GM06990 (cell line): ENCODE data around the gene PBX3.

Source experiments
- DNase-seq: peaks from one replicate; pipeline ENCODE4 v3.0.0-alpha.2; 2011; ENCODE audit not compliant: insufficient read length; ENCODE audit errors: extremely low read depth
- H3K27me3 ChIP-seq: replicated peaks from 2 replicates; pipeline ENCODE4 v1.6.0; 2011; ENCODE audit warnings: low read length; ENCODE audit not compliant: control insufficient read depth, insufficient read depth
- H3K36me3 ChIP-seq: 2 replicates; pipeline ENCODE4 v1.5.1; 2011; ENCODE audit warnings: low read length; ENCODE audit not compliant: control insufficient read depth, insufficient read depth
- H3K4me3 ChIP-seq: replicated peaks from 2 replicates; pipeline ENCODE4 v1.5.1; 2011; ENCODE audit warnings: low read depth, mild to moderate bottlenecking, control low read depth, low read length
- TF ChIP-seq, protein P1 (sequence below): IDR thresholded peaks from 2 replicates; pipeline ENCODE4 v1.5.1; 2011; ENCODE audit warnings: low read length, control low read depth, mild to moderate bottlenecking, inconsistent platforms; ENCODE audit not compliant: insufficient read depth, poor library complexity, severe bottlenecking

The PBX3 gene

GRCh38 chr9:125807079-125807478 is 59.9 kb downstream of the PBX3 start:
- H3K4me3 ChIP-seq: no peak overlapping the region
- no peak for DNase-seq
- TF ChIP-seq, protein P1, sequence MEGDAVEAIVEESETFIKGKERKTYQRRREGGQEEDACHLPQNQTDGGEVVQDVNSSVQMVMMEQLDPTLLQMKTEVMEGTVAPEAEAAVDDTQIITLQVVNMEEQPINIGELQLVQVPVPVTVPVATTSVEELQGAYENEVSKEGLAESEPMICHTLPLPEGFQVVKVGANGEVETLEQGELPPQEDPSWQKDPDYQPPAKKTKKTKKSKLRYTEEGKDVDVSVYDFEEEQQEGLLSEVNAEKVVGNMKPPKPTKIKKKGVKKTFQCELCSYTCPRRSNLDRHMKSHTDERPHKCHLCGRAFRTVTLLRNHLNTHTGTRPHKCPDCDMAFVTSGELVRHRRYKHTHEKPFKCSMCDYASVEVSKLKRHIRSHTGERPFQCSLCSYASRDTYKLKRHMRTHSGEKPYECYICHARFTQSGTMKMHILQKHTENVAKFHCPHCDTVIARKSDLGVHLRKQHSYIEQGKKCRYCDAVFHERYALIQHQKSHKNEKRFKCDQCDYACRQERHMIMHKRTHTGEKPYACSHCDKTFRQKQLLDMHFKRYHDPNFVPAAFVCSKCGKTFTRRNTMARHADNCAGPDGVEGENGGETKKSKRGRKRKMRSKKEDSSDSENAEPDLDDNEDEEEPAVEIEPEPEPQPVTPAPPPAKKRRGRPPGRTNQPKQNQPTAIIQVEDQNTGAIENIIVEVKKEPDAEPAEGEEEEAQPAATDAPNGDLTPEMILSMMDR: no peak
- H3K36me3 ChIP-seq: no peaks in the 10 kb centered on the region
- H3K27me3 ChIP-seq: no peaks in the 10 kb centered on the region

DNA sequence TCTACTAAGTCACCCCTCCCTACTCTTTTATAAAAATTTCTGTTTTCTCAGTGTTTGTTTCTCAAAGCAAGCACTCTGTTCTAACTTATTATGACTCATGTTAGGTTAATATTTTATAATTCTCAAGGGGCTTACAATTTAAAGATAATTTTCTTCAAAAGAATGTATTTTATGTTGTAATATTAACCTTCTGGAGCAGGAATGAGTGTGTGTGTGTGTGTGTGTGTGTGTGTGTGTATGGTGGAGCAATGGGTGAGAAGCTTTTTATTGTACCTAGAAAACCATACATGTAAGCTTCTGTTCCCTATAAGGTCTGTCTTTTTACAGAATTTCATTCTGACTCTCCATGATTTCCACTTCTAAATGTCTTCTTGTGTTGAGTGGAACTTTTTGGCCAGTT is 63.0 kb downstream of the PBX3 start:
- no peaks in the 10 kb centered on the region for H3K36me3 ChIP-seq
- no peaks in the 10 kb centered on the region for H3K27me3 ChIP-seq
- no peak overlapping the region for H3K4me3 ChIP-seq
- DNase-seq: no peak
- TF ChIP-seq, protein P1: no peak

DNA sequence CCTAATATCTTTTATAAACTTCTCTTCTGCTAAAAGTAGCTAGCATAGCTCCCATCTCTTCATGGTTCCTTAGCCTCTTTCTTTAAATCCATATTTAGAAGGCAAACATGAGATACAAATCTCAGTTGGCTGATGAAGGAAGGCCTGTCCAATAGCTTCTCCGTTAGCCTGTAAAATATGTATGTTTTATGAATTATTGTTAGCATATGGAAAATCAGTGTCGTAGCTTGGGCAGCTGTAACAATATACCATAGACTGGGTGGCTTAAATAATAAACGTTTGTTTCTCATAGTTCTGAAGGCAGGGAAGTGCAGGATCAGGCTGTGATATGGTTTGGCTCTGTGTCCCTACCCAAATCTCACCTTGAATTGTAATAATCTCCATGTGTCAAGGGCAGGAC is 63.8 kb downstream of the PBX3 start:
- no peak overlapping the region for H3K4me3 ChIP-seq
- no peaks in the 10 kb centered on the region for H3K36me3 ChIP-seq
- TF ChIP-seq, protein P1: no peak
- H3K27me3 ChIP-seq: no peaks in the 10 kb centered on the region
- DNase-seq: no peak

GRCh38 chr9:125812403-125812802 is 65.2 kb downstream of the PBX3 start:
- no peak for DNase-seq
- Histone ChIP-seq H3K36me3 (no peaks in the 10 kb centered on the region), H3K4me3 (no peak overlapping the region), H3K27me3 (no peaks in the 10 kb centered on the region)
- TF ChIP-seq, protein P1: no peak

- Histone ChIP-seq H3K4me3 (no peak overlapping the region), H3K27me3 (no peaks in the 10 kb centered on the region), H3K36me3 (no peaks in the 10 kb centered on the region)
- DNase-seq: no peak
- TF ChIP-seq, protein P1: no peak
These were observed 68.4 kb downstream of the PBX3 start for GRCh38 chr9:125815568-125815967.

DNA sequence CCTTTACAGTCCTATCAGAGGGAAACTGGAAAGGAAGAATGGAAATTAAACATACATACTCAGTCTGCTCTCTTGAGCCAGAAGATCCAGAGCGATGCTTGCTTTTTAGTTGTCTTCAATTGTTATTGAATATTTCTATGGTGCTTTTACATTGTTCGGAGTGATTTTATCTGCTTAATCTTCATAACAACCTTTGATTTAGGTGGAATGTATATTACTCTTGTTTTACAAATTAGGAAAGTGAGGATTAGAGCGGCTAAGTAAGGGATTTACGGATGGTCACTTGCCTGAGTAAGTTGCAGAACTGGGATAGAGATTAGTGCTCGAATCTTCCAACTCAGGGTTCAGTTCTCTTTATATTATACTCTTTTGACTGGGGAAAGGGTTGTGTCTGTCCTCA is 69.1 kb downstream of the PBX3 start:
- DNase-seq: no peak
- Histone ChIP-seq H3K4me3 (no peak overlapping the region), H3K36me3 (no peaks in the 10 kb centered on the region), H3K27me3 (no peaks in the 10 kb centered on the region)
- TF ChIP-seq, protein P1: no peak
